WTC11 (cell line): ENCODE data around the gene CPNE8.

Experiments
- GABPB1 ChIP-seq: sonication (generic); formaldehyde crosslinking; IDR thresholded peaks from 2 replicates; pipeline ENCODE4 v1.8.1; 2023; ENCODE audit warnings: mild to moderate bottlenecking, missing genetic modification reagents
- IRF2 ChIP-seq: sonication (generic); formaldehyde crosslinking; IDR thresholded peaks from 2 replicates; pipeline ENCODE4 v1.8.0; 2022; ENCODE audit warnings: low read depth, missing genetic modification reagents, borderline replicate concordance
- NFYB ChIP-seq: sonication (generic); formaldehyde crosslinking; conservative IDR thresholded peaks from 2 replicates; pipeline ENCODE4 v1.8.0; 2022; ENCODE audit warnings: low read depth, missing genetic modification reagents
- NR2C2 ChIP-seq: sonication (generic); formaldehyde crosslinking; IDR thresholded peaks from 2 replicates; pipeline ENCODE4 v1.8.0; 2022; ENCODE audit warnings: mild to moderate bottlenecking, missing genetic modification reagents
- TEAD4 ChIP-seq: sonication (generic); formaldehyde crosslinking; IDR thresholded peaks from 2 replicates; pipeline ENCODE4 v1.8.0; 2022; ENCODE audit warnings: mild to moderate bottlenecking, missing genetic modification reagents
- ZNF138 ChIP-seq: sonication (generic); formaldehyde crosslinking; conservative IDR thresholded peaks from 2 replicates; pipeline ENCODE4 v1.8.1; 2022; ENCODE audit warnings: mild to moderate bottlenecking, moderate library complexity, missing genetic modification reagents
- ZNF317 ChIP-seq: sonication (generic); formaldehyde crosslinking; IDR thresholded peaks from 2 replicates; pipeline ENCODE4 v1.8.1; 2023; ENCODE audit warnings: low read depth, mild to moderate bottlenecking, moderate library complexity, missing genetic modification reagents, borderline replicate concordance
- TF ChIP-seq, protein P1 (sequence below): fragments of 200-600 bp; IDR thresholded peaks from 2 replicates; pipeline ENCODE4 v1.8.0; 2022; ENCODE audit warnings: antibody characterized with exemption
- TF ChIP-seq, protein P2 (sequence below): sonication (generic); formaldehyde crosslinking; IDR thresholded peaks from 2 replicates; pipeline ENCODE4 v1.8.1; 2022; ENCODE audit warnings: mild to moderate bottlenecking, moderate library complexity, missing genetic modification reagents
- TF ChIP-seq, protein P3 (sequence below): sonication (generic); formaldehyde crosslinking; IDR thresholded peaks from 2 replicates; pipeline ENCODE4 v1.8.0; 2022; ENCODE audit warnings: missing genetic modification reagents
- TF ChIP-seq, protein P4 (sequence below): sonication (generic); formaldehyde crosslinking; IDR thresholded peaks from 2 replicates; pipeline ENCODE4 v1.8.1; 2023; ENCODE audit warnings: mild to moderate bottlenecking, missing genetic modification reagents, moderate library complexity
- TF ChIP-seq, protein P5 (sequence below): sonication (generic); formaldehyde crosslinking; IDR thresholded peaks from 2 replicates; pipeline ENCODE4 v1.8.0; 2023; ENCODE audit warnings: missing genetic modification reagents

DNA sequence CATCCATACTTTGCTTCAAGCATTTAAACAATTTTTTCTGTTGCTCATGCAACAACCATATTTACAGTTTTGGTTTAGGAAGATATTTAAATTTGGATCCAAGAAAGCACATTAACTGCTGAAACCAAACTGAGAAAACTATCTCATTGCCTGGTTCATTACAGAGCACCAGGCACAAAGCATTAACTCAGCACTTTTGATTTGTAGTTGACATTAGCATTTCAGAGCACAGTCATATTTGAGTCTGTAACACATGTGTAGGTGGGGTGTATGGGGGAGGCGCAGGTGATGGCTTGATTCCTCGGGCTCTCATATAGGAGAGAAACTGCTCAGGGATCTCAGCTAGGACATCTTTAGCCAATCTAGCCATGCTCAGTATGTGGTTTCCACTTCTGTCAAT is 251.7 kb downstream of the CPNE8 start:
- no peak for TF ChIP-seq GABPB1 (CRISPR knock-in tag)
- TF ChIP-seq TEAD4 (CRISPR knock-in tag), result no peak
- TF ChIP-seq ZNF138 (CRISPR knock-in tag), result no peak
- TF ChIP-seq, protein P1, sequence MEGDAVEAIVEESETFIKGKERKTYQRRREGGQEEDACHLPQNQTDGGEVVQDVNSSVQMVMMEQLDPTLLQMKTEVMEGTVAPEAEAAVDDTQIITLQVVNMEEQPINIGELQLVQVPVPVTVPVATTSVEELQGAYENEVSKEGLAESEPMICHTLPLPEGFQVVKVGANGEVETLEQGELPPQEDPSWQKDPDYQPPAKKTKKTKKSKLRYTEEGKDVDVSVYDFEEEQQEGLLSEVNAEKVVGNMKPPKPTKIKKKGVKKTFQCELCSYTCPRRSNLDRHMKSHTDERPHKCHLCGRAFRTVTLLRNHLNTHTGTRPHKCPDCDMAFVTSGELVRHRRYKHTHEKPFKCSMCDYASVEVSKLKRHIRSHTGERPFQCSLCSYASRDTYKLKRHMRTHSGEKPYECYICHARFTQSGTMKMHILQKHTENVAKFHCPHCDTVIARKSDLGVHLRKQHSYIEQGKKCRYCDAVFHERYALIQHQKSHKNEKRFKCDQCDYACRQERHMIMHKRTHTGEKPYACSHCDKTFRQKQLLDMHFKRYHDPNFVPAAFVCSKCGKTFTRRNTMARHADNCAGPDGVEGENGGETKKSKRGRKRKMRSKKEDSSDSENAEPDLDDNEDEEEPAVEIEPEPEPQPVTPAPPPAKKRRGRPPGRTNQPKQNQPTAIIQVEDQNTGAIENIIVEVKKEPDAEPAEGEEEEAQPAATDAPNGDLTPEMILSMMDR, result no peak
- no peak for TF ChIP-seq NR2C2 (CRISPR knock-in tag)
- TF ChIP-seq IRF2 (CRISPR knock-in tag), result no peak
- TF ChIP-seq, protein P2, sequence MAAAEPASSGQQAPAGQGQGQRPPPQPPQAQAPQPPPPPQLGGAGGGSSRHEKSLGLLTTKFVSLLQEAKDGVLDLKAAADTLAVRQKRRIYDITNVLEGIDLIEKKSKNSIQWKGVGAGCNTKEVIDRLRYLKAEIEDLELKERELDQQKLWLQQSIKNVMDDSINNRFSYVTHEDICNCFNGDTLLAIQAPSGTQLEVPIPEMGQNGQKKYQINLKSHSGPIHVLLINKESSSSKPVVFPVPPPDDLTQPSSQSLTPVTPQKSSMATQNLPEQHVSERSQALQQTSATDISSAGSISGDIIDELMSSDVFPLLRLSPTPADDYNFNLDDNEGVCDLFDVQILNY, result no peak
- TF ChIP-seq, protein P3, sequence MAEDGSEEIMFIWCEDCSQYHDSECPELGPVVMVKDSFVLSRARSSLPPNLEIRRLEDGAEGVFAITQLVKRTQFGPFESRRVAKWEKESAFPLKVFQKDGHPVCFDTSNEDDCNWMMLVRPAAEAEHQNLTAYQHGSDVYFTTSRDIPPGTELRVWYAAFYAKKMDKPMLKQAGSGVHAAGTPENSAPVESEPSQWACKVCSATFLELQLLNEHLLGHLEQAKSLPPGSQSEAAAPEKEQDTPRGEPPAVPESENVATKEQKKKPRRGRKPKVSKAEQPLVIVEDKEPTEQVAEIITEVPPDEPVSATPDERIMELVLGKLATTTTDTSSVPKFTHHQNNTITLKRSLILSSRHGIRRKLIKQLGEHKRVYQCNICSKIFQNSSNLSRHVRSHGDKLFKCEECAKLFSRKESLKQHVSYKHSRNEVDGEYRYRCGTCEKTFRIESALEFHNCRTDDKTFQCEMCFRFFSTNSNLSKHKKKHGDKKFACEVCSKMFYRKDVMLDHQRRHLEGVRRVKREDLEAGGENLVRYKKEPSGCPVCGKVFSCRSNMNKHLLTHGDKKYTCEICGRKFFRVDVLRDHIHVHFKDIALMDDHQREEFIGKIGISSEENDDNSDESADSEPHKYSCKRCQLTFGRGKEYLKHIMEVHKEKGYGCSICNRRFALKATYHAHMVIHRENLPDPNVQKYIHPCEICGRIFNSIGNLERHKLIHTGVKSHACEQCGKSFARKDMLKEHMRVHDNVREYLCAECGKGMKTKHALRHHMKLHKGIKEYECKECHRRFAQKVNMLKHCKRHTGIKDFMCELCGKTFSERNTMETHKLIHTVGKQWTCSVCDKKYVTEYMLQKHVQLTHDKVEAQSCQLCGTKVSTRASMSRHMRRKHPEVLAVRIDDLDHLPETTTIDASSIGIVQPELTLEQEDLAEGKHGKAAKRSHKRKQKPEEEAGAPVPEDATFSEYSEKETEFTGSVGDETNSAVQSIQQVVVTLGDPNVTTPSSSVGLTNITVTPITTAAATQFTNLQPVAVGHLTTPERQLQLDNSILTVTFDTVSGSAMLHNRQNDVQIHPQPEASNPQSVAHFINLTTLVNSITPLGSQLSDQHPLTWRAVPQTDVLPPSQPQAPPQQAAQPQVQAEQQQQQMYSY (CRISPR knock-in tag), result no peak
- TF ChIP-seq, protein P4, sequence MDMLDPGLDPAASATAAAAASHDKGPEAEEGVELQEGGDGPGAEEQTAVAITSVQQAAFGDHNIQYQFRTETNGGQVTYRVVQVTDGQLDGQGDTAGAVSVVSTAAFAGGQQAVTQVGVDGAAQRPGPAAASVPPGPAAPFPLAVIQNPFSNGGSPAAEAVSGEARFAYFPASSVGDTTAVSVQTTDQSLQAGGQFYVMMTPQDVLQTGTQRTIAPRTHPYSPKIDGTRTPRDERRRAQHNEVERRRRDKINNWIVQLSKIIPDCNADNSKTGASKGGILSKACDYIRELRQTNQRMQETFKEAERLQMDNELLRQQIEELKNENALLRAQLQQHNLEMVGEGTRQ, result no peak
- no peak for TF ChIP-seq ZNF317 (CRISPR knock-in tag)
- TF ChIP-seq NFYB (CRISPR knock-in tag), result no peak
- TF ChIP-seq, protein P5, sequence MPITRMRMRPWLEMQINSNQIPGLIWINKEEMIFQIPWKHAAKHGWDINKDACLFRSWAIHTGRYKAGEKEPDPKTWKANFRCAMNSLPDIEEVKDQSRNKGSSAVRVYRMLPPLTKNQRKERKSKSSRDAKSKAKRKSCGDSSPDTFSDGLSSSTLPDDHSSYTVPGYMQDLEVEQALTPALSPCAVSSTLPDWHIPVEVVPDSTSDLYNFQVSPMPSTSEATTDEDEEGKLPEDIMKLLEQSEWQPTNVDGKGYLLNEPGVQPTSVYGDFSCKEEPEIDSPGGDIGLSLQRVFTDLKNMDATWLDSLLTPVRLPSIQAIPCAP (CRISPR knock-in tag), result no peak
